SK-N-SH (cell line): Measurements from ENCODE around the gene CLDN6.

ENCODE experiments used
- CTCF ChIP-seq: fragments of 200-600 bp; sonication (generic); IDR thresholded peaks from 2 replicates; pipeline ENCODE4 v1.6.1; 2017; ENCODE audit warnings: antibody characterized with exemption, mild to moderate bottlenecking, moderate library complexity
- EZH2phosphoT487 ChIP-seq: fragments of 200-600 bp; sonication (generic); IDR thresholded peaks from 2 replicates; pipeline ENCODE4 v1.6.1; 2017; ENCODE audit warnings: low read depth, mixed run types, mild to moderate bottlenecking, antibody characterized with exemption, moderate library complexity, borderline replicate concordance
- GABPA ChIP-seq: IDR thresholded peaks from 2 replicates; pipeline ENCODE4 v1.4.0; 2012; ENCODE audit warnings: low read depth, mild to moderate bottlenecking
- TAF1 ChIP-seq: IDR thresholded peaks from 2 replicates; pipeline ENCODE4 v1.6.1; 2012; ENCODE audit warnings: low read depth, mild to moderate bottlenecking, low read length, moderate library complexity, borderline replicate concordance
- TF ChIP-seq, protein P1 (sequence below): IDR thresholded peaks from 2 replicates; pipeline ENCODE4 v1.4.0; 2012; ENCODE audit warnings: low read depth, borderline replicate concordance
- TF ChIP-seq, protein P2 (sequence below): IDR thresholded peaks from 2 replicates; pipeline ENCODE4; 2012

GRCh38 chr16:3025032-3026002 is 7.3 kb upstream of the CLDN6 start:
- TF ChIP-seq, protein P1, sequence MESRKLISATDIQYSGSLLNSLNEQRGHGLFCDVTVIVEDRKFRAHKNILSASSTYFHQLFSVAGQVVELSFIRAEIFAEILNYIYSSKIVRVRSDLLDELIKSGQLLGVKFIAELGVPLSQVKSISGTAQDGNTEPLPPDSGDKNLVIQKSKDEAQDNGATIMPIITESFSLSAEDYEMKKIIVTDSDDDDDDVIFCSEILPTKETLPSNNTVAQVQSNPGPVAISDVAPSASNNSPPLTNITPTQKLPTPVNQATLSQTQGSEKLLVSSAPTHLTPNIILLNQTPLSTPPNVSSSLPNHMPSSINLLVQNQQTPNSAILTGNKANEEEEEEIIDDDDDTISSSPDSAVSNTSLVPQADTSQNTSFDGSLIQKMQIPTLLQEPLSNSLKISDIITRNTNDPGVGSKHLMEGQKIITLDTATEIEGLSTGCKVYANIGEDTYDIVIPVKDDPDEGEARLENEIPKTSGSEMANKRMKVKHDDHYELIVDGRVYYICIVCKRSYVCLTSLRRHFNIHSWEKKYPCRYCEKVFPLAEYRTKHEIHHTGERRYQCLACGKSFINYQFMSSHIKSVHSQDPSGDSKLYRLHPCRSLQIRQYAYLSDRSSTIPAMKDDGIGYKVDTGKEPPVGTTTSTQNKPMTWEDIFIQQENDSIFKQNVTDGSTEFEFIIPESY, result no peak
- TF ChIP-seq CTCF, result no peak
- TF ChIP-seq GABPA, result no peak
- TF ChIP-seq EZH2phosphoT487, result no peak
- TF ChIP-seq, protein P2, sequence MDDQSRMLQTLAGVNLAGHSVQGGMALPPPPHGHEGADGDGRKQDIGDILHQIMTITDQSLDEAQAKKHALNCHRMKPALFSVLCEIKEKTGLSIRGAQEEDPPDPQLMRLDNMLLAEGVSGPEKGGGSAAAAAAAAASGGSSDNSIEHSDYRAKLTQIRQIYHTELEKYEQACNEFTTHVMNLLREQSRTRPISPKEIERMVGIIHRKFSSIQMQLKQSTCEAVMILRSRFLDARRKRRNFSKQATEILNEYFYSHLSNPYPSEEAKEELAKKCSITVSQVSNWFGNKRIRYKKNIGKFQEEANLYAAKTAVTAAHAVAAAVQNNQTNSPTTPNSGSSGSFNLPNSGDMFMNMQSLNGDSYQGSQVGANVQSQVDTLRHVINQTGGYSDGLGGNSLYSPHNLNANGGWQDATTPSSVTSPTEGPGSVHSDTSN, result no peak
- no peak for TF ChIP-seq TAF1
